RWPE2 (cell line): ENCODE measurements around the gene KSR1.
A peak's percentile ranks its signal among the peaks of the same experiment; 100 is the strongest.

Source experiments
- ATAC-seq: fragments of 200-7000 bp; cut with Tn5 transposase; 3 replicates; pipeline ENCODE4 v1.9.1; 2021; ENCODE audit warnings: low read depth
- DNase-seq: peaks from one replicate; pipeline ENCODE4 v3.0.0-alpha.2; 2020; ENCODE audit warnings: low spot score
- H3K27ac ChIP-seq: fragments of 450-650 bp; 2 replicates; pipeline ENCODE4 v1.5.1; 2017; ENCODE audit warnings: mild to moderate bottlenecking; ENCODE audit not compliant: poor library complexity, severe bottlenecking
- H3K27me3 ChIP-seq: fragments of 250-450 bp; sonication (Bioruptor Pico); 2 replicates; pipeline ENCODE4 v1.5.1; 2021; ENCODE audit warnings: mild to moderate bottlenecking, moderate library complexity; ENCODE audit not compliant: insufficient read depth, poor library complexity, severe bottlenecking
- H3K36me3 ChIP-seq: fragments of 250-450 bp; sonication (Bioruptor Pico); 2 replicates; pipeline ENCODE4 v1.5.1; 2020; ENCODE audit warnings: low read depth, mild to moderate bottlenecking, moderate library complexity
- H3K4me1 ChIP-seq: fragments of 250-450 bp; sonication (Bioruptor Pico); 2 replicates; pipeline ENCODE4 v1.5.1; 2021; ENCODE audit warnings: mild to moderate bottlenecking, moderate library complexity; ENCODE audit not compliant: insufficient read depth, poor library complexity, severe bottlenecking
- H3K4me3 ChIP-seq: fragments of 250-450 bp; sonication (Bioruptor Pico); 2 replicates; pipeline ENCODE4 v1.5.1; 2021; ENCODE audit warnings: mild to moderate bottlenecking, moderate library complexity; ENCODE audit not compliant: severe bottlenecking
- H3K9me3 ChIP-seq: fragments of 250-450 bp; sonication (Bioruptor Pico); 2 replicates; pipeline ENCODE4 v1.5.1; 2021; ENCODE audit warnings: mild to moderate bottlenecking, moderate library complexity; ENCODE audit not compliant: severe bottlenecking
- TF ChIP-seq, protein P1 (sequence below): fragments of 450-650 bp; IDR thresholded peaks from one replicate; pipeline ENCODE4 v1.5.1; 2017; ENCODE audit warnings: mild to moderate bottlenecking, moderate library complexity; ENCODE audit not compliant: poor library complexity, severe bottlenecking

The KSR1 gene

DNA sequence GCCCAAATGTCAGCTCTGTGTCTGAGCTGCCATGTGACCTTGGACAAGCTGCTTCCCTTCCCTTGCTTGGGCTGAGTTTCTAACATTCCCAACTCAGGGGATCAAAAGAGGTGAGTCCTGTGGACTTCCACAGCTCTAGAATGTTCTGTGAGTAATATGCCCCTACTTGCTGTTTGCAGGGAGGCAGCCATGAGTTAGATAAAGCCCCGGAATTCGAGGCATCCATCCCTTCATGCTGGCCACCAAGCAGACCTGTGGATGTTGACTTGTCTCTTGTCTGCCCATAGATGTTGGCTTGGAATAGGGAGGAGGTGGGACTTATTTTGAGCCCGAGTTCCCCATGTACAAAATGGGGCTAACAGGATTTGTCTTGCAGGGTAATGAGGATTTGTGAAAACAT lies 36.2 kb downstream of the KSR1 start:
- no peak overlapping the region for H3K4me3 ChIP-seq
- no peaks in the 10 kb centered on the region for H3K36me3 ChIP-seq
- TF ChIP-seq, protein P1, sequence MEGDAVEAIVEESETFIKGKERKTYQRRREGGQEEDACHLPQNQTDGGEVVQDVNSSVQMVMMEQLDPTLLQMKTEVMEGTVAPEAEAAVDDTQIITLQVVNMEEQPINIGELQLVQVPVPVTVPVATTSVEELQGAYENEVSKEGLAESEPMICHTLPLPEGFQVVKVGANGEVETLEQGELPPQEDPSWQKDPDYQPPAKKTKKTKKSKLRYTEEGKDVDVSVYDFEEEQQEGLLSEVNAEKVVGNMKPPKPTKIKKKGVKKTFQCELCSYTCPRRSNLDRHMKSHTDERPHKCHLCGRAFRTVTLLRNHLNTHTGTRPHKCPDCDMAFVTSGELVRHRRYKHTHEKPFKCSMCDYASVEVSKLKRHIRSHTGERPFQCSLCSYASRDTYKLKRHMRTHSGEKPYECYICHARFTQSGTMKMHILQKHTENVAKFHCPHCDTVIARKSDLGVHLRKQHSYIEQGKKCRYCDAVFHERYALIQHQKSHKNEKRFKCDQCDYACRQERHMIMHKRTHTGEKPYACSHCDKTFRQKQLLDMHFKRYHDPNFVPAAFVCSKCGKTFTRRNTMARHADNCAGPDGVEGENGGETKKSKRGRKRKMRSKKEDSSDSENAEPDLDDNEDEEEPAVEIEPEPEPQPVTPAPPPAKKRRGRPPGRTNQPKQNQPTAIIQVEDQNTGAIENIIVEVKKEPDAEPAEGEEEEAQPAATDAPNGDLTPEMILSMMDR: no peak
- no peak overlapping the region for H3K27ac ChIP-seq
- no peaks in the 10 kb centered on the region for H3K9me3 ChIP-seq
- H3K4me1 ChIP-seq: peaks cover 11% of the 10 kb centered on the region
- no peak for ATAC-seq
- H3K27me3 ChIP-seq: no peaks in the 10 kb centered on the region
- DNase-seq: no peak

DNA sequence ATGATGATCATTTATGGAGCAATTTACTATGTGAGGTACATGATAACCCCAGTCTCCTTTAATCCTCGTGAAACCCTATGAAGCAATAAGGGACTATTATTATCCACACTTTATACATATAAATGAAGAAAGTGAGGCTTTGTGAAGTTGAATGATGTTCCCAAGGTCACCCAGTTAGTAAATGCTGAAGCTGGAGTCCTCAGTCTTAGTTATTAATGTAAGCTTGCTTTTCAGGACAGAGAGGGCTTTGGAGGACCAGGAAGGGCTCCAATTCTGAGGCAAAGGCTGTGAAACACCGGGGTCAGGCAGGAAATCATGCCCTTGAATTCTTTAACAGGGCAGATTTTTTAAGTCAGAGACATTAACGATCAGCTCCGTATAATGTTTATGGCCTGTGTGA lies 36.8 kb downstream of the KSR1 start:
- TF ChIP-seq, protein P1: no peak
- Histone ChIP-seq H3K27ac (no peak overlapping the region), H3K4me3 (no peak overlapping the region), H3K27me3 (no peaks in the 10 kb centered on the region), H3K4me1 (peaks cover 16% of the 10 kb centered on the region), H3K9me3 (no peaks in the 10 kb centered on the region), H3K36me3 (no peaks in the 10 kb centered on the region)
- DNase-seq (no peak), ATAC-seq (no peak)

DNA sequence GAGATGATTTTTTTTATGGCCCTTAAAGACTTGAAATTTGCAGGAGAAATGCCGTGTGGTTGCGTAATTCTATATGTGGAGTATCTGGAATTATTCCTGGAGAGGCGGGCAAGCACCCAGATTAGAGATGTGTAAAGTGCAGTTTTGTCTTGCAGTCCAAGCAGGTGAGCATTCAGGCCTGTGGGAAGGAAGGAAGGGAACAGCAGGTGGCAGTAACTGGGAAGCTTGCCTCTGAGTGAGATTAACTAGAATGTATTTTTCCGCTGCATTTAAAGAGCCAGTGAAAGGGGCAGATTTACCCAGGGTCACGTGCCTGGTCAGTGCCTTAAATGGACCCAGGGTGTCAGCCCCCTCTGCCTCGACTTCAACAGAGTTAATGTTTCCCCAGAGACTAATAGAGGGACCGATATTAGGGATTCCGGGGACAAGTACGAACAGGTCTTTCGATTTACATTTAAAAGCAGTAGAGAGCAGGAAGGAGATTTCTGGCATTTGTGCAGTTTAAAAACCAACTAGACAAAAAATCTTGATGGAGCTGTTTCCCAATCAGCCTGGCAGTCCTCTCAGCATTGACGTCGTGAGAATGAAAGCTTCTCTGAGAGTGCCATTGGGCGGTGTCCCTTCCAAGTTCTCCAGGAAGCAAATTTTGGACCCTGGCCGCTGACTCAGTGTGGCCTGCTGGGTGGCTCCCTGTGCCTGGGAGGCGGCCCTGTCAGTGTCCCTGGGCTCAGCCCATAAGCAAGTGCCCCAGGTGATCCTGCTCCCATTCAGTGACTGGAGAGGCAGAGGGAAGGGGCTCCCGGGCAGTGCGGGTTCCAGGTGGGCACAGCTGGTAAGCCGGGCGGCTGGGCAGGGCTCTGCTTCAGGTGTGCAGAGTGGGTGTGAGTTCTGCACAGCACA lies 38.2 kb downstream of the KSR1 start:
- Histone ChIP-seq H3K4me1 (peaks cover 13% of the 10 kb centered on the region), H3K27me3 (no peaks in the 10 kb centered on the region), H3K9me3 (no peaks in the 10 kb centered on the region), H3K4me3 (no peak overlapping the region), H3K27ac (peak overlapping the region; percentile 30), H3K36me3 (no peaks in the 10 kb centered on the region)
- TF ChIP-seq, protein P1: peak; percentile 67
- ATAC-seq: peak; percentile 82
- no peak for DNase-seq

DNA sequence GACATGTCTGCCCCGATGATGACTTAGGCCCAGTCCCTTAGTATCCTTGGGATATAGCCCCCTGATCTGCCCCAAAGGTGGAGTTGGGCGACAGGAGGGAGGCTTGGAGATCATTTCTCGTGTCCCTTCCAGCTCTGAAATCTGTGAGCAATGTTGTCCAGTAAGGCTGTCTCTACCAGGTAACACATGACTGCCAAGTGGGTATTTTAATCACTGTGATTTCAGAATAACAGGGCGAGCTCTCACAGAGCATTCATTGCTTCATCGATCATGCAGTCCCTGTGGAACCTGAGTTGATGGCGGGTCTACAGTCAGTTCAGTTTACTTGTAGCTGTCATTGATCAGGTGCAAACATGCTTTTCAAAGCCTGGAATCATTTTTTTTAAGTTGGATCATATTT lies 39.2 kb downstream of the KSR1 start:
- no peaks in the 10 kb centered on the region for H3K36me3 ChIP-seq
- no peak overlapping the region for H3K27ac ChIP-seq
- no peaks in the 10 kb centered on the region for H3K9me3 ChIP-seq
- H3K4me3 ChIP-seq: no peak overlapping the region
- no peak for DNase-seq
- H3K27me3 ChIP-seq: no peaks in the 10 kb centered on the region
- TF ChIP-seq, protein P1: no peak
- H3K4me1 ChIP-seq: peaks cover 11% of the 10 kb centered on the region
- ATAC-seq: no peak

DNA sequence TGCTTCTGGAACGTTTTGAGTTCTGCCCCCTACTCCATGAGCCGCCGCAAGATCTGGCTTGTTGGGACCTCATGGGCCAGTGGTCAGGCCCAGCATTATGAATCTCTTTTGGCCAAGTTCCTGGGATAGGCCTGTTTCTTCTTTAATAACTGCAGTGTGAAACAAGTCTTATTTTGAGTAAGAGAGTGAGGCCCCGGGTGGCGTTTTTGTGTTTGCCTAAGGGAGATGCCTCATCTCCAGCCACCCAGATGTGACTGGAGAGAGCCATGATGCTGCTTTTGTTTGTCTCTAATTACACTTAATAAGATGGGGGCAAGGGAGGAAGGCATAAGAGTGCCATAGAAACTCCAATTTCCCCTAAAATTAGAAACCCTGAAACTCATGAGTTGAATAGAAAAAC lies 39.8 kb downstream of the KSR1 start:
- H3K4me3 ChIP-seq: no peak overlapping the region
- ATAC-seq (no peak), DNase-seq (no peak)
- H3K27ac ChIP-seq: no peak overlapping the region
- H3K4me1 ChIP-seq: peaks cover 11% of the 10 kb centered on the region
- H3K27me3 ChIP-seq: no peaks in the 10 kb centered on the region
- no peaks in the 10 kb centered on the region for H3K36me3 ChIP-seq
- TF ChIP-seq, protein P1: no peak
- no peaks in the 10 kb centered on the region for H3K9me3 ChIP-seq
